HEK293 (cell line): ENCODE results near the gene SWI5.

Experiments used
- CTCF ChIA-PET: fragments of 350-600 bp; formaldehyde crosslinking; extraction: SDS; loops from one replicate; lab custom pipeline; 2021; ENCODE audit warnings: antibody characterized with exemption; lab: Yijun Ruan, JAX
- POLR2A ChIA-PET: fragments of 300-600 bp; formaldehyde crosslinking; extraction: SDS; loops from one replicate; lab custom pipeline; 2020; ENCODE audit warnings: antibody characterized with exemption, inconsistent platforms; lab: Yijun Ruan, JAX
- H3K27ac ChIP-seq: fragments of 200-500 bp; sonication (Bioruptor generic); 2 replicates; pipeline ENCODE4 v1.5.1; 2014; ENCODE audit warnings: low read depth, low read length, control low read depth, inconsistent platforms; ENCODE audit errors: extremely low read depth
- H3K36me3 ChIP-seq, 2 experiments: fragments of 200-500 bp in 1 of 2; sonication (Bioruptor generic) in 1 of 2; 1 replicate in 1 of 2; 2 replicates in 1 of 2; pipeline ENCODE4 v1.5.1; 2014 to 2017; ENCODE audit warnings: inconsistent platforms in 2 of 2, low read length in 2 of 2; ENCODE audit not compliant: control insufficient read depth in 2 of 2, insufficient read depth in 1 of 2
- H3K4me1 ChIP-seq: fragments of 200-500 bp; sonication (Bioruptor generic); 2 replicates; pipeline ENCODE4 v1.5.1; 2014; ENCODE audit warnings: mild to moderate bottlenecking, low read length, inconsistent platforms; ENCODE audit not compliant: control insufficient read depth, insufficient read depth
- H3K4me3 ChIP-seq: 2 replicates; pipeline ENCODE4 v1.5.1; 2011; ENCODE audit warnings: low read depth, mild to moderate bottlenecking, control low read depth, low read length, moderate library complexity
- H3K9me3 ChIP-seq: fragments of 200-500 bp; sonication (Bioruptor generic); 2 replicates; pipeline ENCODE4 v1.5.1; 2014; ENCODE audit warnings: low read depth, low read length, inconsistent platforms; ENCODE audit not compliant: control insufficient read depth, insufficient read depth
- GLI4 ChIP-seq: fragments of 450-650 bp; formaldehyde crosslinking; IDR thresholded peaks from 2 replicates; pipeline ENCODE4 v1.5.1; 2016; ENCODE audit warnings: missing biosample characterization, missing genetic modification characterization
- KLF9 ChIP-seq: fragments of 450-650 bp; formaldehyde crosslinking; IDR thresholded peaks from 2 replicates; pipeline ENCODE4 v1.5.1; 2016; ENCODE audit warnings: missing biosample characterization, missing genetic modification characterization, low read depth
- SALL2 ChIP-seq: fragments of 450-650 bp; formaldehyde crosslinking; IDR thresholded peaks from 2 replicates; pipeline ENCODE4 v1.5.0; 2017; ENCODE audit warnings: missing biosample characterization, mild to moderate bottlenecking, missing genetic modification characterization, borderline replicate concordance
- SP2 ChIP-seq: fragments of 450-650 bp; formaldehyde crosslinking; IDR thresholded peaks from 2 replicates; pipeline ENCODE4 v1.5.1; 2016; ENCODE audit warnings: missing biosample characterization, missing genetic modification characterization
- YY1 ChIP-seq: fragments of 450-650 bp; formaldehyde crosslinking; IDR thresholded peaks from 2 replicates; pipeline ENCODE4 v1.5.1; 2018; ENCODE audit warnings: missing biosample characterization, missing genetic modification characterization
- ZFP41 ChIP-seq: fragments of 450-650 bp; formaldehyde crosslinking; IDR thresholded peaks from 2 replicates; pipeline ENCODE4 v1.5.1; 2016; ENCODE audit warnings: missing biosample characterization, missing genetic modification characterization, borderline replicate concordance
- ZNF10 ChIP-seq: fragments of 450-650 bp; formaldehyde crosslinking; IDR thresholded peaks from 2 replicates; pipeline ENCODE4 v1.5.1; 2017; ENCODE audit warnings: missing biosample characterization, missing genetic modification characterization
- ZNF133 ChIP-seq: fragments of 450-650 bp; formaldehyde crosslinking; IDR thresholded peaks from 2 replicates; pipeline ENCODE4 v1.5.1; 2016; ENCODE audit warnings: missing biosample characterization, missing genetic modification characterization
- ZNF157 ChIP-seq: fragments of 450-650 bp; formaldehyde crosslinking; IDR thresholded peaks from 2 replicates; pipeline ENCODE4 v1.5.1; 2016; ENCODE audit warnings: missing biosample characterization, missing genetic modification characterization
- ZNF24 ChIP-seq: fragments of 450-650 bp; formaldehyde crosslinking; IDR thresholded peaks from 2 replicates; pipeline ENCODE4 v1.5.1; 2016; ENCODE audit warnings: missing biosample characterization, missing genetic modification characterization
- ZNF266 ChIP-seq: fragments of 450-650 bp; formaldehyde crosslinking; IDR thresholded peaks from 2 replicates; pipeline ENCODE4 v1.5.1; 2016; ENCODE audit warnings: missing biosample characterization, missing genetic modification characterization, low read depth
- ZNF302 ChIP-seq: fragments of 450-650 bp; formaldehyde crosslinking; IDR thresholded peaks from 2 replicates; pipeline ENCODE4 v1.5.1; 2016; ENCODE audit warnings: missing biosample characterization, missing genetic modification characterization, low read depth
- ZNF37A ChIP-seq: fragments of 450-650 bp; IDR thresholded peaks from 2 replicates; pipeline ENCODE4 v1.5.1; 2018; ENCODE audit warnings: missing biosample characterization, missing genetic modification characterization
- ZNF404 ChIP-seq: fragments of 450-650 bp; formaldehyde crosslinking; IDR thresholded peaks from 2 replicates; pipeline ENCODE4 v1.5.1; 2017; ENCODE audit warnings: missing biosample characterization, missing genetic modification characterization
- ZNF416 ChIP-seq: fragments of 450-650 bp; formaldehyde crosslinking; IDR thresholded peaks from 2 replicates; pipeline ENCODE4 v1.5.1; 2016; ENCODE audit warnings: missing biosample characterization, missing genetic modification characterization
- ZNF544 ChIP-seq: fragments of 450-650 bp; formaldehyde crosslinking; IDR thresholded peaks from 2 replicates; pipeline ENCODE4 v1.5.0; 2017; ENCODE audit warnings: missing biosample characterization, missing genetic modification characterization
- ZNF660 ChIP-seq: fragments of 450-650 bp; IDR thresholded peaks from 2 replicates; pipeline ENCODE4 v1.5.1; 2018; ENCODE audit warnings: missing biosample characterization, mild to moderate bottlenecking, missing genetic modification characterization
- TF ChIP-seq, protein P1 (sequence below): fragments of 450-650 bp; formaldehyde crosslinking; IDR thresholded peaks from 2 replicates; pipeline ENCODE4 v1.5.1; 2016; ENCODE audit warnings: missing biosample characterization, missing genetic modification characterization
- TF ChIP-seq, protein P2 (sequence below): fragments of 450-650 bp; formaldehyde crosslinking; IDR thresholded peaks from 2 replicates; pipeline ENCODE4 v1.5.1; 2017; ENCODE audit warnings: missing biosample characterization, missing genetic modification characterization
- TF ChIP-seq, protein P3 (sequence below): fragments of 450-650 bp; formaldehyde crosslinking; IDR thresholded peaks from 2 replicates; pipeline ENCODE4 v1.5.1; 2016; ENCODE audit warnings: missing biosample characterization, missing genetic modification characterization
- TF ChIP-seq, protein P4 (sequence below): fragments of 450-650 bp; formaldehyde crosslinking; IDR thresholded peaks from 2 replicates; pipeline ENCODE4 v1.5.1; 2016; ENCODE audit warnings: missing biosample characterization, missing genetic modification characterization

Gene SWI5

GRCh38 chr9:128259156-128259555 is 16.9 kb upstream of the SWI5 start:
- Histone ChIP-seq H3K27ac (no peak overlapping the region), H3K4me1 (no peaks in the 10 kb centered on the region), H3K4me3 (no peak overlapping the region), H3K36me3 (peaks cover 0 to 66% of the 10 kb centered on the region in 2 experiments; a peak in 2 of 3 replicates), H3K9me3 (no peaks in the 10 kb centered on the region)
- POLR2A ChIA-PET: interaction anchor here (1.7 to 2.3 kb wide), 2 partner anchors 9 to 17 kb away, joined by 5 to 8 read pairs; partner anchors contain the start of genes GOLGA2 and SWI5
- CTCF ChIA-PET: interaction anchor here (1.2 kb wide), 2 partner anchors 9 to 23 kb away, joined by 3 read pairs; no protein-coding TSS in a partner anchor
- TF ChIP-seq, protein P1, sequence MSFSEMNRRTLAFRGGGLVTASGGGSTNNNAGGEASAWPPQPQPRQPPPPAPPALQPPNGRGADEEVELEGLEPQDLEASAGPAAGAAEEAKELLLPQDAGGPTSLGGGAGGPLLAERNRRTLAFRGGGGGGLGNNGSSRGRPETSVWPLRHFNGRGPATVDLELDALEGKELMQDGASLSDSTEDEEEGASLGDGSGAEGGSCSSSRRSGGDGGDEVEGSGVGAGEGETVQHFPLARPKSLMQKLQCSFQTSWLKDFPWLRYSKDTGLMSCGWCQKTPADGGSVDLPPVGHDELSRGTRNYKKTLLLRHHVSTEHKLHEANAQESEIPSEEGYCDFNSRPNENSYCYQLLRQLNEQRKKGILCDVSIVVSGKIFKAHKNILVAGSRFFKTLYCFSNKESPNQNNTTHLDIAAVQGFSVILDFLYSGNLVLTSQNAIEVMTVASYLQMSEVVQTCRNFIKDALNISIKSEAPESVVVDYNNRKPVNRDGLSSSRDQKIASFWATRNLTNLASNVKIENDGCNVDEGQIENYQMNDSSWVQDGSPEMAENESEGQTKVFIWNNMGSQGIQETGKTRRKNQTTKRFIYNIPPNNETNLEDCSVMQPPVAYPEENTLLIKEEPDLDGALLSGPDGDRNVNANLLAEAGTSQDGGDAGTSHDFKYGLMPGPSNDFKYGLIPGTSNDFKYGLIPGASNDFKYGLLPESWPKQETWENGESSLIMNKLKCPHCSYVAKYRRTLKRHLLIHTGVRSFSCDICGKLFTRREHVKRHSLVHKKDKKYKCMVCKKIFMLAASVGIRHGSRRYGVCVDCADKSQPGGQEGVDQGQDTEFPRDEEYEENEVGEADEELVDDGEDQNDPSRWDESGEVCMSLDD (tag by site-specific recombination): no peak
- TF ChIP-seq ZNF37A (tag by site-specific recombination) (no peak), ZNF10 (tag by site-specific recombination) (no peak)

DNA sequence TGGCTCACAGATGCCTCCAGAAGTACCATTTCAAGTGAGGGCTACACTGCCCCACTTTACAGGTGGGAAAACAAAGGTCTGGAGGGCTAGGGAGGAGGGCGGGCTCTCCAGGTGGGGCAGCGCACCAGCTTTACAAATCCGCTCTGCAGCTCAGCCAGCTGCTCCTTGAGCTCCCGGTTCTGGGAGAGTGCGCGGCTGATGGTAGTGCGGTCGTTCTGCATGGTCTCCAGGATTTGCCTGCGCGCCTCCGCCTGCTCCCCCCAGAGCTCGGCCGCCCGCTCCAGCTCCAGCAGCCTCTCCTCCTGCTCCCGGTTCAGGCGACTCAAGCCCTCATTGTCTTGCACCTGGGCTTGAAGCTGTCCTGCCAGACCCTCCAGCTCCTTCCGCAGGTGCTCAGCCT is 15.7 kb upstream of the SWI5 start:
- no peaks in the 10 kb centered on the region for H3K9me3 ChIP-seq
- H3K4me3 ChIP-seq: no peak overlapping the region
- CTCF ChIA-PET: no interaction called here
- TF ChIP-seq SALL2 (tag by site-specific recombination): no peak
- no peak for TF ChIP-seq YY1
- TF ChIP-seq ZNF302 (tag by site-specific recombination): no peak
- TF ChIP-seq ZNF24: no peak
- TF ChIP-seq KLF9: no peak
- no peak for TF ChIP-seq ZNF416
- TF ChIP-seq ZNF133 (tag by site-specific recombination): no peak
- TF ChIP-seq ZNF266 (tag by site-specific recombination): no peak
- no peak for TF ChIP-seq ZNF157
- no peak for TF ChIP-seq ZFP41 (tag by site-specific recombination)
- TF ChIP-seq ZNF660 (tag by site-specific recombination): no peak
- TF ChIP-seq, protein P2, sequence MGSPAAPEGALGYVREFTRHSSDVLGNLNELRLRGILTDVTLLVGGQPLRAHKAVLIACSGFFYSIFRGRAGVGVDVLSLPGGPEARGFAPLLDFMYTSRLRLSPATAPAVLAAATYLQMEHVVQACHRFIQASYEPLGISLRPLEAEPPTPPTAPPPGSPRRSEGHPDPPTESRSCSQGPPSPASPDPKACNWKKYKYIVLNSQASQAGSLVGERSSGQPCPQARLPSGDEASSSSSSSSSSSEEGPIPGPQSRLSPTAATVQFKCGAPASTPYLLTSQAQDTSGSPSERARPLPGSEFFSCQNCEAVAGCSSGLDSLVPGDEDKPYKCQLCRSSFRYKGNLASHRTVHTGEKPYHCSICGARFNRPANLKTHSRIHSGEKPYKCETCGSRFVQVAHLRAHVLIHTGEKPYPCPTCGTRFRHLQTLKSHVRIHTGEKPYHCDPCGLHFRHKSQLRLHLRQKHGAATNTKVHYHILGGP (tag by site-specific recombination): no peak
- no peak for TF ChIP-seq ZNF544 (tag by site-specific recombination)
- TF ChIP-seq, protein P3, sequence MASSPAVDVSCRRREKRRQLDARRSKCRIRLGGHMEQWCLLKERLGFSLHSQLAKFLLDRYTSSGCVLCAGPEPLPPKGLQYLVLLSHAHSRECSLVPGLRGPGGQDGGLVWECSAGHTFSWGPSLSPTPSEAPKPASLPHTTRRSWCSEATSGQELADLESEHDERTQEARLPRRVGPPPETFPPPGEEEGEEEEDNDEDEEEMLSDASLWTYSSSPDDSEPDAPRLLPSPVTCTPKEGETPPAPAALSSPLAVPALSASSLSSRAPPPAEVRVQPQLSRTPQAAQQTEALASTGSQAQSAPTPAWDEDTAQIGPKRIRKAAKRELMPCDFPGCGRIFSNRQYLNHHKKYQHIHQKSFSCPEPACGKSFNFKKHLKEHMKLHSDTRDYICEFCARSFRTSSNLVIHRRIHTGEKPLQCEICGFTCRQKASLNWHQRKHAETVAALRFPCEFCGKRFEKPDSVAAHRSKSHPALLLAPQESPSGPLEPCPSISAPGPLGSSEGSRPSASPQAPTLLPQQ (tag by site-specific recombination): no peak
- TF ChIP-seq ZNF404 (tag by site-specific recombination): no peak
- TF ChIP-seq, protein P4, sequence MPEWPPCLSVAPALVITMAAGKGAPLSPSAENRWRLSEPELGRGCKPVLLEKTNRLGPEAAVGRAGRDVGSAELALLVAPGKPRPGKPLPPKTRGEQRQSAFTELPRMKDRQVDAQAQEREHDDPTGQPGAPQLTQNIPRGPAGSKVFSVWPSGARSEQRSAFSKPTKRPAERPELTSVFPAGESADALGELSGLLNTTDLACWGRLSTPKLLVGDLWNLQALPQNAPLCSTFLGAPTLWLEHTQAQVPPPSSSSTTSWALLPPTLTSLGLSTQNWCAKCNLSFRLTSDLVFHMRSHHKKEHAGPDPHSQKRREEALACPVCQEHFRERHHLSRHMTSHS: no peak
- TF ChIP-seq GLI4 (tag by site-specific recombination): no peak
- no peak for TF ChIP-seq SP2 (tag by site-specific recombination)
- TF ChIP-seq, all 188 proteins: peak for 0
- Histone ChIP-seq H3K27ac (no peak overlapping the region), H3K4me1 (no peaks in the 10 kb centered on the region), H3K36me3 (peaks cover 0 to 75% of the 10 kb centered on the region in 2 experiments; a peak in 2 of 3 replicates)
- POLR2A ChIA-PET: interaction anchor here (1.7 to 2.3 kb wide), 2 partner anchors 10 to 16 kb away, joined by 5 to 8 read pairs; partner anchors contain the start of genes GOLGA2 and SWI5
